Stimulated activated CD8-positive, alpha-beta memory T cell treated with anti-CD3 and anti-CD28 coated beads, Interleukin-7, amount 100 ng/mL, for 48 hours (primary cell): Measurements from ENCODE around the gene MICAL3.
"Not testable (repeated sequence)": the region's sequence is repeated elsewhere in the genome, so short reads cannot be mapped to it uniquely, and the experiment has no call there.

ENCODE experiments used
- DNase-seq, 2 donors: peaks; one replicate each; pipeline ENCODE4 v3.0.0-alpha.2; 2020; ENCODE audit warnings: low read depth in 1 of 2; ENCODE audit errors: extremely low read depth in 1 of 2

Gene MICAL3

GRCh38 chr22:18032455-18033101, 8.2 kb upstream of the MICAL3 start:
- no peak for DNase-seq

GRCh38 chr22:18031695-18032454, 7.5 kb upstream of the MICAL3 start:
- DNase-seq, result no peak

GRCh38 chr22:18029686-18030267, 5.4 kb upstream of the MICAL3 start:
- no peak for DNase-seq

- DNase-seq, result no peak
These were observed 4.6 kb upstream of the MICAL3 start for GRCh38 chr22:18028817-18029527.

- DNase-seq, result not testable (repeated sequence)
These were observed 1.5 kb upstream of the MICAL3 start for GRCh38 chr22:18025898-18026297.

- no peak for DNase-seq
These were observed 777 bp upstream of the MICAL3 start for GRCh38 chr22:18024956-18025720.

- no peak for DNase-seq
These were observed 669 bp downstream of the MICAL3 start for GRCh38 chr22:18023509-18024275.

- DNase-seq, result no peak
These were observed 1.5 kb downstream of the MICAL3 start for GRCh38 chr22:18022876-18023275.

- DNase-seq, result no peak
These were observed 2.9 kb downstream of the MICAL3 start for GRCh38 chr22:18021431-18021830.

GRCh38 chr22:18020743-18021142, 3.6 kb downstream of the MICAL3 start:
- not testable (repeated sequence) for DNase-seq

- no peak for DNase-seq
These were observed 10.4 kb downstream of the MICAL3 start for GRCh38 chr22:18013947-18014346.

GRCh38 chr22:18013436-18013835, 10.9 kb downstream of the MICAL3 start:
- no peak for DNase-seq

GRCh38 chr22:18012531-18012930, 11.8 kb downstream of the MICAL3 start:
- no peak for DNase-seq

GRCh38 chr22:18010266-18010665, 14.1 kb downstream of the MICAL3 start:
- DNase-seq, result no peak

- no peak for DNase-seq
These were observed 16.2 kb downstream of the MICAL3 start for GRCh38 chr22:18008136-18008535.

GRCh38 chr22:18005201-18005926, 19.0 kb downstream of the MICAL3 start:
- DNase-seq, result no peak

- not testable (repeated sequence) for DNase-seq
These were observed 22.5 kb downstream of the MICAL3 start for GRCh38 chr22:18001894-18002315.

- peak in 1 of 2 donors; percentile 74 for DNase-seq
These were observed 23.1 kb downstream of the MICAL3 start for GRCh38 chr22:18001040-18001893.
